HS-5 (cell line): ENCODE results near the gene APOM.

Source experiments
- DNase-seq: peaks from one replicate; pipeline ENCODE4 v3.0.0-alpha.2; 2012; ENCODE audit warnings: low read depth

Gene APOM

DNA sequence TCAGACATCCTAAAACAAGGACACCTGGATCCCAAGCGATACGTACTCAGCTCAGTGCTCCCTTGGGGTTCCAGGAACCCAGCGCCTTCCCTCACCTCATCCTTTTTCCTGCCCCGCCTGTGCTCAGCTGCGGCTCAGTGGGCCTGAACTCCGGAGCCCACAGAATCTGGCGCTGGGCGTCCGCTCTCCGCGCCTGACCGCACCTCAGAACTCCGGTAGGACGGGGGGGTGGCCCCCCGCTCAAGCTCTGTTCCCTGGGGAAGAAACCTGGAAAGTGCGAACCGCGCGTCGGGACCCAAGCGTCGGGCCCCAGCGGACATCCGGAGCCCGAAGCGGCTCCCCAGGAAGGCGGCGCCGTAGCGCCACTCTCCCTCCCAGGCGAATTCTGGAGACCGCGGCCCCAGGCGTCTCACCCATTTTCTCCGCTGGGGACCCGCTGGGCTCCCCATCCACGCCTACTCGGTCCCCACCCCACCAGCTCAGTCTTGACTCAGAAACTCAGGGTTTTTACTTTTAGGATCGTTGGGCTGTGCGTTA, 25.5 kb downstream of the APOM start:
- no peak for DNase-seq

DNA sequence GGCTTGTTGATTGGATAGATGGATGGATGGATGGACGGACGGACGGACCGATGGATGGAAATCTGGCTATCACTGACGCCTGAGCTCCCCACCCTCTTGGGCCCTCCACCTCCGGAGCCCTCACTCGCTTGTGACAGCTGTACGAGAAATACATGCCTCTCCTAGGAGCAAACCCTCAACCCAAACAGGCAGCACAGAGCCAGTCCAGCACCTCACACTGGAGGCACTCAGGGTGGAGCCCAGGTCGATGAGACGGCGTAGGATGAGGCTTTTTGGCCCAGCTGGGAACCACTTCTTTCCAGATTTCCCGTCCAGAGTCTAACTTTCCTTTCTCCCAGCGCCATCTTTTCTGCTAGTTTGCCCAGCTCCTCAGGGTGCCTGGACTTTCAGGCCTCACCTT, 27.9 kb downstream of the APOM start:
- no peak for DNase-seq

DNA sequence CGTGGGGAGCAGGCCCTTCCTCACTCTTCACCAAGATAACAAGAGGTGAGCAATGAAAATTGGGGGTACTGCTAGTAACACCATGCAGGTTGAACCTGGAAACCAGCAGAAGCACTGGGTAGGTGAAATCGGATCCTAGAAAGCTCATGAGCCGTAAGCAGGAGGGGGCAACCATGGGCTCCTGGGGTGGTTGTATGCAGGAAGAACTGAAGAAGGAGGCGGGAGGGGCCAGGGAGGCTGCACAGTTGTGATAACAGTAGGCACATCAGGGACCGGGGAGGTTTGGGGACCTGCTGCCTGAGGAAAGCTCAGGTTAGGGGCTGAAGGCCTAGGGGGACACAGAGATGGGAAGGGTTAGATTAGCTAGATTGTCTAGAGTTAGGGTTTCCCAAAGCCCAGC, 30.8 kb downstream of the APOM start:
- no peak for DNase-seq

DNA sequence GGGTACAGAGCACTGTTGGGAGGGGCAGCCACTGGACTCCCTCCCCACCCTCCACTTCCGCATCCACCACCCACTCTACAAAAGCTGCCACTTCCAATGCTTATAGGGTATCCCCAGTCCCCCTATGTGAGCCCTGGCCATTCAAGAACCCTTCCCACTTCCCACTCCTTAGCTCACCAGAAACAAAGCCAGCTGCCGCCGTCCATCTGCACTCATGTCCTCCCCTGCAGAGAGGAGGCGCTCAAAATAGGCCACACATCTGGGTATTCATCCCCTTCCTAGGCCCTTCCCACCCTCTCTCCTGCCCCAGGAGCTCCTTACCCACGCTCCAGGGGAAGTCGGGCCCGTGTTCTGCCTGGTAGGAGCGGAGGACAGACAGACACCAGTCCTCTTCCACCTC, 31.6 kb downstream of the APOM start:
- no peak for DNase-seq

- no peak for DNase-seq
Measured at GRCh38 chr6:31687860-31688693, 32.4 kb downstream of the APOM start.

DNA sequence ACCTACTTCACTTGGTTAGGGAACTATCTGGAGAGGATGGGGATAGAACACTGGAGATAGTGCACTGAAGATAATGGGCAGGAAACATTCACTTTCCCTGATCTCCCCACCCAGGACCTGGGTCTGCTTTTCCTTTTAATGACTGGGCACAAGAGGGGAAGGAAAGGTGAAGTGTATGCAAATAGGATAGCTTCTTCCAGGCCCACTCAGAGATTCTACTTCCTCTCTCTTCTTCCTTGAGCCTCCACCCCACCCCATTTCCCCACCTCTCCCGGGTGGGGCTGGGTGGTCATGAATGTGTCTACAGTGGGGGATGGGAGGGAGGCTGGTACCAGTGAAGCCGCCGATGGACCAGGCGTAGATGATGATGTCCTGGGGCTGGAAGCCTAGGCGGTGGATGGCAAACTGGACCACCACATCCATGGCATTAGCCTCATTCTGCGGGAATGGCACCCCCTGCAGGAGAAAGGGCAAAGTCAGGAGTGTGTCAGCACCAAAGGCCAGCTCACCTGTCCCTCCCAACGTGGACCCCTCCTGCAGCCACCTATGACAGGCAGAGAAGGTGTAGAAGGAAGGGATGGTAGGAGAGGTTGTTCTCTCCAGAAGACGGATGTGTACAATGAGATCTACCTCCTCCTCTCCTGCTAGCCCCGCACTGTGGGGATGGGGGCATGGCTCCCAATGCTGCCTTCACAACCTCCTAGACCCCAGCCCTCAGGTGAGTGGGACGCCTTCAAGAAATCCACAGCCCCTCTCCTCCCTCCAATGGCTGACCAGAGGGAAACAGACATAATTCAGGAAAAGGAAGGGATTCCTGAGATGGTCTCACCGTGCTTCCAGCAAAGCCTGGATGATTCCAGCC, 33.8 kb downstream of the APOM start:
- DNase-seq: no peak

- DNase-seq: no peak
Measured at GRCh38 chr6:31690231-31691077, 34.8 kb downstream of the APOM start.

DNA sequence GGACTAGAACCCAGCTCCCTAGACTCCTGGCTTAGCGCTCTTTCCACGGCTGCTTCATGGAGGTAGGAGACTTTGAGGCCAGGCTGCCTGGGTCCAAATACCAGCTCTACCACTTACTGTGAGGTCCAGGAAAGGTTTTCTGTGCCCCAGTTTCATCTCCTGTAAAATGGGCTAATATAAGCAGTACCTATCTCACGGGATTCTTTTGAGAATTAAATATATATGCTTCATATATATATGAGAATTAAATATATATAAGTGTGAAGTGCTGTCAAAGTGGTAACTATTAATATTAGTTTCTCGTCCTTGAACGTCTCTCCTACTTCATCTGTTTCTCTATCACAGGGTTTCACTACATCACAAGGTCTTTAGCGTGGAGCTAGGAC, 35.4 kb downstream of the APOM start:
- DNase-seq: no peak

DNA sequence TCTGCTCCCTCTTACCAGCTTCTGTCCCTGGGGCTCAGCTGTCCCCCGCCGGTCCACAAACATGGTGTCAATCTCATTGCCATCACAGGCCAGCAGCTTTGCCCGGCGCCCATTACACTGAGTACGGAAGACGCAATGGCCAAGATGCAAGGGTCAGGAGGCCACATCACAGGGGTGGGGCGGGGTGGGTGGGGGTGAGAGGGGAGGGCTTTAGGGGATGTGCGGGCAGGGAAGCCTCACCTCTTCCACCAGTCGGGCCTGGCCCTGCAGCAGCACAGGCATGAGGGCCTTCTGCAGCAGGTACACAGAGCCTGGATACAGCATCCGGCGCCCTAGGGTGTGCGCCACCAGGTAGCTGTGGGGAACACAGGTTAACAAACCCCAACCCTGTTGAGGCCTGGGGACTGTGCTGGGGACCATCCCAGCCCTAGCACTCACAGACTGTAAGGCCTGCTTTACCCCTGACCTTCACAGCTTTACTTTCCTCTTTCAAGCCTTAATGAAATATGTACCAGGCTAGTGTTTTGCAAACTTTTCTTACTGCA, 35.9 kb downstream of the APOM start:
- no peak for DNase-seq

DNA sequence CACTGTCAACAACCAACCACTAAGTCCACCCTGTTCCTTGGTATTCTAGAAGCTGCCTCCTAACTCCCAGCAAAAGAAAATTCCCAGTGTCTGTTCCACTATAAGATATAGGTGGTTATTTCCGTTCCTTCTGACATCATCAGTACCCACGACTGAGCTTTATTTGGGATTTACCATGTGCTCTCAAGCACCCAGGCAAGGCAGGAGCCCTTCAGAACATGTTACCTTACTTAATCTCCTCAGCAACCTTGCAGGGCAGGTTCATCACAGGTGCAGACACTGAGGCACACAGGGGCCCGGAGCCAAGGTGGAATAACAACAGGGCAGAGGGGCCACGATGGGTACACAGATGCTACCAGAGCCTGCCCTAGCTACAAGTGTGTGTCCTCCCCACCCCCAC, 36.7 kb downstream of the APOM start:
- no peak for DNase-seq

DNA sequence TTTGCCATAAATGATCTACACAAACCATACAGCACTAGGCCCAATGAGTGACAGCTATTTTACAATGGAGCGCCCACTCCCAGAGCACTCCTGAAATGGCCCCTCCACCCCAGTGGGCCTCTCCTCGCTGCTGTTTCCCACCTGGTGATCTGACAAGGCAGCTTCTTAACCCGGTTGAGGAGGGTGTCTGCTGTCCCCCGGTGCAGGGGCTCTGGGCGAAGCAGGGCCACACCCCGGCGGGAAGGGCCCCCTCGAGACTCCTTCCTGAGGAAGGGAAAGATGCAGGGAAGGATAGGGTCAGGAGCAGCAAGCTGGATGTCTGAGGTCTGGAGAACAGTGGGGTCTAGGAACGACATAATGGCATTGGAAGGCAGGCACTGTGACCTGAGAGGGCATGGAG, 37.2 kb downstream of the APOM start:
- no peak for DNase-seq

GRCh38 chr6:31693535-31693934, 37.8 kb downstream of the APOM start:
- DNase-seq: no peak

GRCh38 chr6:31697555-31697954, 41.9 kb downstream of the APOM start:
- no peak for DNase-seq

DNA sequence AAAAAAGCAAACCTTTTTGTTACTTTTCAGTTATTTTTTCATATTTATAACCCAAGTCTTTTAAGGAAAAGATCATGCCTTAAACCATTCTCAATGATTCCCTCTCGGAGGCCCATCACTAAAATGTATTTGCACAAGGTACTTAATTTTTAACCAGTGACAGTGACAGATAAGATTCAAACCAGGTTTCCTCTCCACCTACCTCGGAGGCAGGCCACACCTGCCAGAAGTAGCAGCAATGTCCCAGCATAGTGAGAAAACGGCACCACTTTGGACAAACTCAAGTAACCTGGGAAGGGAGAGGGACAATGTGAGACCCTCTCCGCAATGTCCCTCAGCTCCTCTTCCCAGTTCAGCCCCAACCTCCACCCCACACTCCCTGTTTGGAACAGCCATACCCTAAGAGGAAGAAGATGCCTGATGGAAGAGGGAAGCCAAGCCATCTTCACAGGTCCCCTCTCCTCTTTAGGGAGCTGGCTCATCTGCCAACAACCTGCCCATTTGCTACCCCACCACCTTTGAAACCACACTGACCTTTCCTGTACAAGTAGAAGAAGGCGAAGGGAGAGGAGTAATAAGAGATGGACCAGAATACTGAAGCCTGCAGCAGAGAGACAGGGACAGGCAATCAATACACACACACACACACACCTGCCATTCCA, 45.2 kb downstream of the APOM start:
- no peak for DNase-seq

GRCh38 chr6:31701666-31702404, 46.1 kb downstream of the APOM start:
- DNase-seq: no peak

DNA sequence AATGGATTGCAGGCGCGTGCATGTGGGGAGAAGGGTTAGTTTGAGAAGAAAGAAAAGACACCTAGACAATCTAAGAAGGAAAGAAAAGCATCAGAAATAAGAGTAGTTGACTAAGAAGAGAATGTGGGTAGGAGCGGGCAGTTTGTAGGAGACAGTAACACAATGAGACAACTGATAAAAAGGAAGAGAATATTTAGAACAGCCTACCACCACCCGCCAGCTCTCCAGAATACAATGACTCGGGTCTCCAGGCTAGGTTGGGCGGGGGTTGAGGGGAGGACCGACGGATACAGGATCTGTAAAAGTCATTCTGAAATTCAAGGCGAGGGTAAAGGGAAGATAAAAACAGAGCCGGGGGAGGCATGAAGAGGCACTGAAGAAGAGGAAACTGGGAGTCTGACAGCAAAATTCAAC, 46.7 kb downstream of the APOM start:
- no peak for DNase-seq

- peak; percentile 94 for DNase-seq
Measured at GRCh38 chr6:31702819-31703716, 47.4 kb downstream of the APOM start, which contains the start of gene ABHD16A. ABHD16A (minus strand) TSS chr6:31703324; CDS start chr6:31703281, 43 bp downstream.

DNA sequence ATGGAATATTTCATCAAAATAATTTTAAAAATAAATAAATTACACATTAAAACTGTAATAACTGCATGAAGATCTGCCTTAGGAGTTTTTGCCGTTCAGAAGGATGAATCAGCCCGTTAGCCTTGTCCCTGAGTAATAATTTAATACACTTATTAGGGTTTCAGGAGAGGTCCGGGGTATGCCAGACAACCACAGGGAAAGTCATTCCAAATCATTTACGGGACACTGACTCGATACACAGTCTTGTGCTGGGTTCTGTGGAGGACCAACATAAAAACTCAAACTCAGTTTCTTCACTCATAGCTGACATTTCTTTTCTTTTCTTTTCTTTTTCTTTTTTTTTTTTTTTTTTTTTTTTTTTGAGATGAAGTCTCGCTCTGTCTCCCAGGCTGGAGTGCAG, 50.2 kb downstream of the APOM start:
- no peak for DNase-seq

DNA sequence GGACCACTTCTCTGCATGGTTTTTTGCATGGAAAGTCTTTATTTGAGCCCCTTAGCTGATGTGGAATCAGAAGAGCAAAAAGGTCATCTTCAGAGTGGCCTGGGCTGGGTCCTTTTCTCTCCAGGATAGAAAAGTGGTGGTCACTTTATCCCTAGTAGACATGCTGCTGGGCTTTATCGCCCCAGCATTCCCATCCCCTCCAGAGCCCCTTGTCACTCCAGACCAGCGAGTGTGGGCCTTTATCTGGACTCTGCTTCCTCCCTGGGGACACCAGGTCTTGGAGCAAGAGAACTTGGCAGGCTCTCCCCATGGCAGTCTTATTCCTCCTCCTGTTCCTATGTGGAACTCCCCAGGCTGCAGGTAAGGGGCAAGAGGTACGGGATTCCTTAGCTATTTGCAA, 50.9 kb downstream of the APOM start, which contains the start of gene LY6G6F:
Gene LY6G6F, plus strand, starts transcription at position 268 of the 400 bp plus-strand sequence. Its CDS starts 41 bp downstream, at position 309.
- DNase-seq: no peak
